Jurkat, Clone E6-1 (cell line): ENCODE measurements around the gene URM1.
A peak's percentile ranks its signal among the peaks of the same experiment; 100 is the strongest.
"Not testable (repeated sequence)": the region's sequence is repeated elsewhere in the genome, so short reads cannot be mapped to it uniquely, and the experiment has no call there.

Experiments
- DNase-seq: peaks from one replicate; pipeline ENCODE4 v3.0.0-alpha.2; 2011; ENCODE audit warnings: low read depth, low spot score
- H3K4me3 ChIP-seq: 2 replicates; pipeline ENCODE4 v1.5.1; 2011; ENCODE audit warnings: mild to moderate bottlenecking, low read length, control low read depth, moderate library complexity

URM1 gene

DNA sequence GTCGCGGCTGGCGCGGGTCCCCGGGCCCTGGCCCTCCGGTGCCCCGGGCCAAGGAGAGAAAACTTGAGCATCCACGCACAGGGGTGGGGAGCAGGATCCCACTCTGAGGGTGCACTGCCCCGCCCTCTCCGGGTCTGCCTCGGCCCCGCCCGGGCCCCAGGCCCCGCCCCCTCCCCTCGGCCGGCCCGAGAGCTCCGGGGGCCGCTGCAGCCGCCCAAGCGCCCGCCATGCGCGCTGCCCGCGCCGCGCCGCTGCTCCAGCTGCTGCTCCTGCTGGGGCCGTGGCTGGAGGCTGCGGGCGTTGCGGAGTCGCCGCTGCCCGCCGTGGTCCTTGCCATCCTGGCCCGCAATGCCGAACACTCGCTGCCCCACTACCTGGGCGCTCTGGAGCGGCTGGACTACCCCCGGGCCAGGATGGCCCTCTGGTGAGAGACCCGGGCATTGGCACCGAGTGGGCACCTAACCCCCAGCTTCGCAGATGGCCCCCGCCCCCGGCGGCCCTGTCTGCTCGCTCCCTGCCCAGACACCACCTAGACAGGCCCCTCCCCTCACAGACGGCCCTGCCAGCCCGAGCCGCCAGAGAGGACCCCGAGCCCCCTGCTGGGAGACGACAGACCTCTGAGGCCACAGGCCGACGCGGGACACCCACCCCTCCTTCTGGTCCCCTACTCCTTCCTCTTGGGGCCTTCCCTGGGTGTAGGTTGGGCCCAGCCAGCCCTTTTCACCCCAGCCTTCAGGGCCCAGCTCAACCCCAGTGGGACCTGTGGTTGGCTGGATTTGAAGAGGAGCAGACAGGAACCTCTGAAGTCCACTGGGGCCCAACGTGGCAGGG, 49.7 kb downstream of the URM1 start, which contains the start of gene CERCAM:
Gene CERCAM, plus strand, starts transcription at position 207 of the 831 bp plus-strand sequence. Its CDS starts 21 bp downstream, at position 228.
- DNase-seq = no peak
- H3K4me3 ChIP-seq = peak within 1 kb of the TSS; percentile 62

DNA sequence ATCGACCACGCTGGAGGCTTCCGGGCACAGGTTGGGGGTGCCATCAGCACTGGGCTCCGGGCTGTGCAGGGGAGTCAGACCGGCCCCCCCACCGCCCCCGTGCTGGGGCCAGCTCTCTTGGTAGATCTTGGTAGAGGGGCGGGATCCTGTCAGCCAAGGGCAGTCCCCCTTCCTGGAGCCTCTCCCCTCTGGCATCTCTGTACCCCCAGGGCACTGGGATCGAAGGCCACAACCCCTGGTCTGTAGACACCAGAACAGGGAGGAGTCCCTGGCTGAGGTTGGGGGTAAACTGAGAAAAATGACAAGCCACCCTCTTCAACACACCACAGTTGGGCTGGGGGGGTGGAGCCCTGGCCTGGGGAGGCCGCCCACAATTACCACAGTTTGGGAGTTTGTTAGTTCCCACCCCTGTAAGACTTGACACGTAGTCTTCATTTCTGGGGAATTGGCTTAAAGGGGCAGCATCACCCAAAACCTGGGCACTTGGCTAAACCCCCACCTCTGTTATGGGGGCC, 50.4 kb downstream of the URM1 start:
- peak overlapping the region; percentile 62 for H3K4me3 ChIP-seq
- DNase-seq = peak; percentile 57

DNA sequence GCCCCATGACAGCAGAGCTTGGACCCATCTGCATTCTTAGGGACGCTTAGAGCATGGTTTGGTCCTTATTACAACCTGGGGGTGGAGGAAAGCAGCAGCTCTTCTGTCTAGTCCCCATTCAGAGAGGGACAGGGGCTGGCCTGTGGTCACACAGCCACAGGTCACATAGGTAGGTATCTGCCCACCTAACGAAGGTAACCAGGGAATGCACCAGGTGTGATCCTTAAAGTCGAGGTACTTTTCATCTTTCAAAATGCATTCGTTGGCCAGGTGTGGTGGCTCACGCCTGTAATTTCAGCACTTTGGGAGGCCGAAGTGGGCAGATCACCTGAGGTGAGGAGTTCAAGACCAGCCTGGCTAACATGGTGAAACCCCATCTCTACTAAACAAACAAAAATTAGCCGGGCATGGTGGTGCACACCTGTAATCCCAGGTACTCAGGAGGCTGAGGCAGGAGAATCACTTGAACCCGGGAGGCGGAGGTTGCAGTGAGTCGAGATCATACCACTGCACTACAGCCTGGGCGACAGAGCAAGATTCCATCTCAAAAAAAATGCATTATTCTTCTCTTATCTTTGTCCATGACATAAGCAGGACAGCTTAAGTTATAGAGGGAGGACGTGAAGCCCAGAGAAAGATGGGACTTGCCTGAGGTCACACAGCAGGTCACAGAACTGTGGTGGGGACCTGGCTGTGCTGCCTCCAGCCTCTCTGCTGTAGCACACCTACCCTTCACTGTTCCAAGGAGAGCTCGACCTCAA, 51.0 kb downstream of the URM1 start:
- not testable (repeated sequence) for DNase-seq
- peak overlapping the region; percentile 62 for H3K4me3 ChIP-seq

DNA sequence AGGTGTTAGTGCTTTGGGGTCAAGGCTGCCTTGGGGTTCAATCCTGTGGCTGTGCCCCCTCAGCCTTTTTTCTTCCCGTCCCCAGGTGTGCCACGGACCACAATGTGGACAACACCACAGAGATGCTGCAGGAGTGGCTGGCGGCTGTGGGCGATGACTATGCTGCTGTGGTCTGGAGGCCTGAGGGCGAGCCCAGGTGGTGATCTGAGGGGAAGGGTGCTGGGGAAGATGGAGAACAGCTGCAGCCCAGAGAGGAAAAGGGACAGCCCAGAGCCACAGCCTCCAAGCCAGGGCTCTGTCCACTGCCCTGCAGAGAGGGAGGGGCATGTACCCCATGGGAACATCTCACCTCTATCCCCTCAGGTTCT, 51.6 kb downstream of the URM1 start:
- no peak for DNase-seq
- no peak overlapping the region for H3K4me3 ChIP-seq

DNA sequence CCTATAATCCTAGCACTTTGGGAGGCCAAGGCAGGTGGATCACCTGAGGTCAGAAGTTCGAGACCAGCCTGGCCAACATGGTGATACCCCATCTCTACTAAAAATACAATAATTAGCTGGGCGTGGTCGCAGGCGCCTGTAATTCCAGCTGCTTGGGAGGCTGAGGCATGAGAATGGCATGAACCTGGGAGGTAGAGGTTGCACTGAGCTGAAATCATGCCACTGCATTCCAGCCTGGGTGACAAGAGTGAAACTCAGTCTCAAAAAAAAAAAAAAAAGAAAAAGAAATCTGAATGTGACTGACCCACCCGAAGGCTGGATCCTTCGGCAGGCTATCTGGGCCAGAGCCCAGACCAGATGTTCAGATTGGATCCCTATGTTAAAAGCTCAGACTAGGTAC, 52.2 kb downstream of the URM1 start:
- not testable (repeated sequence) for DNase-seq, H3K4me3 ChIP-seq

DNA sequence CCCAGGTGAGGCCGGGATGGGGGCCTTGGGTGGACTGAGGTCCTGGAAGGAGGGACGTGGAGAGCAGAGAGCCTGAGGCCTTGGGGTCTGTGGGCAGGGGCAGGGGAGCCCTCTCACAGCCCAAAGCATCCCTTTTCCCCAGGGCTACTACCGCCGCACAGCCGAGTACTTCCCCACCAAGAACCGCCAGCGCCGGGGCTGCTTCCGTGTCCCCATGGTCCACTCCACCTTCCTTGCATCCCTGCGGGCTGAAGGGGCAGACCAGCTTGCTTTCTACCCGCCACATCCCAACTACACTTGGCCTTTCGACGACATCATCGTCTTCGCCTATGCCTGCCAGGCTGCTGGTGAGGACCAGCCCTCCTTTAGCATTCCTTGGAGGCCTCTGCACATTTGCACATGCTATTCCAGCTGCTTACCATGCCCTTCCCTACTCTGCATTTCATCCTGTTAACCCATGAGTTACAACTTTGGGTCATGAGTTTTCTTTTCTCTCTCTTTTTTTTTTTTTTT, 53.1 kb downstream of the URM1 start:
- no peak overlapping the region for H3K4me3 ChIP-seq
- no peak for DNase-seq

DNA sequence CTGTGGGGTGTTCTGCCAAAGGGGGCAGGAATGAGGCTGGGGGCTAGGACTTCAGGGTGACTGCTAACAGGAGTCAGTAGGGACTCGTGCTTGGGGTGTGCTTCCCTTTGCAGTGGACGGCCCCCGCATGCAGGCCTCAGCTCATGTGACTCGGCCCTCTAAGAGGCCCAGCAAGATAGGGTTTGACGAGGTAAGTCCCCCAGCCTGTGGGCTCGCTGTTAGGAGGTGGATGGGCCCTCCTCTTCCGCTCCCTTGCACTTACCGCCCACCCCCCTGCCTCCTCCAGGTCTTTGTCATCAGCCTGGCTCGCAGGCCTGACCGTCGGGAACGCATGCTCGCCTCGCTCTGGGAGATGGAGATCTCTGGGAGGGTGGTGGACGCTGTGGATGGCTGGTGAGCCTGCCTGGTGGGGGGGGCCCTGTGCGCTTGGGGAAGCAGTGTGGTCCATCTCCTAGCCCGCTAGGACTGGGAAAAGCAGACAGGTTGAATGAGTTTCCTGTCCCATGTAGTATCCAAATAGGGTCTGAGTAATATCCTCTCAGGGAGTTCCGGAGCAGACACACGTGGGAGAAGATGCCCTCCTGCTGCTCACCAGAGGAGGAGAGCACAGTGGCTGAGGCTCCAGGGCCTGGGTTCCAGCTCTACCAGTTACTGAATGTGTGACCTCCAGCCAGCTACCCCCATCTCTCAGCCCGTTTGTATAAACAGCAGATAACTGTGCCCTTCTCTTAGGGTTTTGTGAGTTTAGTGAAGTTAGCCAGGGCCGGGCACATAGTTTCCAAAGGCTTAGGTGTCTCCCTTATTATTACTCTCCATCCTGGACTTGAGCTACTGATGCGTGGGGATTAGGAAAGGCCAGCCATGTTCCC, 57.7 kb downstream of the URM1 start:
- no peak for DNase-seq
- H3K4me3 ChIP-seq = no peak overlapping the region

DNA sequence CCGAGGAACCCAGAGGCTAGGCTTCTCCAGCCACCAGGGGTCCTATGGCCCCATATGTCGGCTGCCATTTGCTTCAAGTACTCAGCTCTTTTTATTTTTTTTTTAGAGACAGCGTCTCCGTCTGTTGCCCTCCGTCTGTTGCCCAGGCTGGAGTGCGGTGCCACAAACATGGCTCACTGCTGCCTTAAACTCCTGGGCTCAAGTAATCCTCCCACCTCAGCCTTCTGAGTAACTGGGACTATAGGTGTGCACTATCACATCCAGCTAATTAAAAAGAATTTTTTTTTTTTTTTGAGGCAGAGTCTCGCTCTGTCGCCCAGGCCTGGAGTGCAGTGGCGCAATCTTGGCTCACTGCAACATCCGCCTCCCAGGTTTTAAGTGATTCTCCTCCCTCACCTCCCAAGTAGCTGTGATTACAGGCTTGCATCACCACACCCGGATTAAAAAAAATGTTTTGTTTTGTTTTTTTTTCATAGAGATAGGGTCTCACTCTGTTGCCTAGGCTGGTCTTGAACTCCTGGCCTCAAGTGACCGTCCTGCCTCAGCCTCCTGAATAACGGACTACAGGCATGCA, 58.4 kb downstream of the URM1 start:
- no peak overlapping the region for H3K4me3 ChIP-seq
- DNase-seq = no peak

DNA sequence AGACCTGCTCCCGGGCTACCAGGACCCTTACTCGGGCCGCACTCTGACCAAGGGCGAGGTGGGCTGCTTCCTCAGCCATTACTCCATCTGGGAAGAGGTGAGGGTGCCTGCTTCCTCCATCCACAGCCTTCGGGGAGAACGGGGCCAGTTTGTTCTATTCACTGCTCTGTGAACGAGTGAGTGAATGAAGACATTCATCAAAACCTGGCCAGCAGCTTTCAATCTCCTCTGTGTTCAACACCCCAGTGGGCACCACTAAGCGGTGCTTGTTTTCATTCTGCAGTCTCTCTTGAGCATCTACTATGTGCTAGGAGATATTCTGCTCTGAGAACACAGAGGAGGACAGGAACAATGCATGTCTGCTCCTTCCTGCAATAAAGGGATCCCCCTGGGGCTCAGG, 60.0 kb downstream of the URM1 start:
- DNase-seq = no peak
- H3K4me3 ChIP-seq = no peak overlapping the region

DNA sequence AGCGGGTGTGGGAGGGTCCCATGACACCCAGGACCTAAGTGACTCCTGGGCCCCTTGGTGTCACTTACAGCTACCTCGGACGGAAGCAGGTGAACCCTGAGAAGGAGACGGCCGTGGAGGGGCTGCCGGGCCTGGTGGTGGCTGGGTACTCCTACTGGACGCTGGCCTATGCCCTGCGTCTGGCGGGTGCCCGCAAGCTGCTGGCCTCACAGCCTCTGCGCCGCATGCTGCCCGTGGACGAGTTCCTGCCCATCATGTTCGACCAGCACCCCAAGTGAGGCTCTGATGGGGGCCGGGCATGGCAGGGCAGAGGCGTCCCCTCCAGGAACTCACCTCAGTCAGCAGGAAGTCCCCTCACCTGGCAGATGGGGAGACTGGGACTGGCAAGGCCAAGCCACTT, 63.2 kb downstream of the URM1 start:
- no peak for DNase-seq
- no peak overlapping the region for H3K4me3 ChIP-seq

DNA sequence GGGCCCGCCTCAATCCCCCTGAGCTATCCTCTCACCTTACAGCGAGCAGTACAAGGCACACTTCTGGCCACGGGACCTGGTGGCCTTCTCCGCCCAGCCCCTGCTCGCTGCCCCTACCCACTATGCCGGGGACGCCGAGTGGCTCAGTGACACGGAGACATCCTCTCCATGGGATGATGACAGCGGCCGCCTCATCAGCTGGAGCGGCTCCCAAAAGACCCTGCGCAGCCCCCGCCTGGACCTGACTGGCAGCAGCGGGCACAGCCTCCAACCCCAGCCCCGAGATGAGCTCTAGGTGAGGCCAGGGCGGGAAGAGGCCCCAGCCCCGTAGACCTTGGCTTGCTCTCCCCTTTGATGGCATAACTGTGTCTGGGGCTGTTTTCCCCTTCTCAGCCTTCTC, 64.4 kb downstream of the URM1 start:
- no peak overlapping the region for H3K4me3 ChIP-seq
- no peak for DNase-seq

DNA sequence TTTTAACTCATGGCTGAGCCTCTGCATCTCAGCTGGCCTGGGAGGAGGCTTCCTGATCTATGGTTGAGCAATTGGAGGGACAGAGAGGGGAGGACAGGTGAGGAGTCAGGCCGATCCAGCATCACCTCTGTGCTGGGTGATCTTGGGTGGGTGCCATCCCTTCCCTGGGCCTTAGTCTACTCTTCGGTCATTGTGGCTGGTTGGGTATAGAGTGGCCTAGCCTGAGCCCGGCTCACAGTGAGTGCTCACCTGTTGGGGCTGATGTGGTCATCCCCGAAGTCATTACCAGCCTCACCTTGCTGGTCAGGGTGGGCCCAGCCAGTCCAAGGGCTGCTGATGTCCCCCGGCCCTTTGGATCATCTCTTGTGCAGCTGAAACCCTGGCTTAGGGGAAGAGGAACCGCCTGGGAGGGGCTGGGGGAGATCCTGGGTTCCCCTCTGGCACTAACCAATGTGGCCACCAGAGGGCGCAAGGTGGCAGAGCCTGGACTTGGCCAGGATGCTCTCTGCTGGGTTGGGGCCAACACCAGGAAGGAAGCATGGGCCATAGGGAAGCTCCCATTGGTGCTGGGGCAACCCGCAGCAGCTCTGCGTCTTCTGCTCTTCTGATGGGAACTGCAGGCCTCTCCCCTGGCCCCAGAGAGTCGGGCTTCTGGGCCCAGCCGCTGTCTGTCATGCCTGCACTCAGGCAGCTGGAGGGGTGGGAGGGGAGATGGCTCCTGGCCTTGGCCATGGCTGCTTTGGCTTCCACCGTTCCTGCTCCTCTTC, 67.4 kb downstream of the URM1 start:
- peak; percentile 55 for DNase-seq
- no peak overlapping the region for H3K4me3 ChIP-seq

DNA sequence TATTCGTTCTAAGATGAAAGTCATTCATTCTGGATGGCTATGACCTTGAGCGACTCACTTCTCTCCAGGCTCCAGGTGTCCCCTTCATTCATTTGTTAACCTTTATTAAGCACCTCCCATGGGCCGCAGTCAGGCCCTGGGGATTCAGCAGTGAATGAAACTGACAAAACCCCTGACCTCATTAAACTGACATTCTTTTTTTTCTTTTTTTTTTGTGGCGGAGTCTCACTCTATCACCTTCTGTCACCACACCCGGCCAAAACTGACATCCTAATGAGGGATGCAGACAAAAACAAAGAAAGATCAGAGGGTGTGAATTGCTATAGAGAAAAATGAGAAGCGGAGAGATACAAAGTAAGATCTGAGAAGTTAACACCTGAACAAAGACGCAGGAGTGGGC, 68.1 kb downstream of the URM1 start:
- DNase-seq = no peak
- no peak overlapping the region for H3K4me3 ChIP-seq
